Kidney (tissue), 14 donors: Measurements from ENCODE around the gene TBCK. TPM values are rescaled to one million over a fixed set of nuclear protein-coding genes. Genes with fewer than 3 reads are reported as not detected.

Experiments
- DNase-seq, 5 donors: peaks; one replicate each; pipeline ENCODE4 v3.0.0-alpha.2; 2013 to 2020
- FAIRE-seq: peaks from 2 replicates; lab custom pipeline; 2012; peaks lifted over from hg19 to GRCh38; lab: Jason Lieb, UNC
- H3K27ac ChIP-seq, 2 donors: one replicate each; pipeline ENCODE4 v1.7.0; 2013; ENCODE audit warnings: low read depth in 2 of 2, low read length in 2 of 2, inconsistent platforms in 1 of 2
- H3K27me3 ChIP-seq: one replicate; pipeline ENCODE4 v1.7.1; 2013; ENCODE audit warnings: low read length, inconsistent platforms; ENCODE audit not compliant: control insufficient read depth, insufficient read depth
- H3K36me3 ChIP-seq, 3 donors: one replicate each; pipeline versions ENCODE4 v1.7.0 to v1.7.1; 2013; ENCODE audit warnings: low read length in 3 of 3, control low read depth in 1 of 3, inconsistent platforms in 1 of 3; ENCODE audit not compliant: insufficient read depth in 3 of 3, control insufficient read depth in 2 of 3
- H3K4me1 ChIP-seq, 3 donors: one replicate each; pipeline versions ENCODE4 v1.7.0 to v1.7.1; 2013; ENCODE audit warnings: low read length in 3 of 3, inconsistent platforms in 1 of 3, low read depth in 1 of 3; ENCODE audit not compliant: control insufficient read depth in 2 of 3, insufficient read depth in 2 of 3
- H3K4me3 ChIP-seq, 3 donors: one replicate each; pipeline versions ENCODE4 v1.7.0 to v1.8.1; 2013; ENCODE audit warnings: low read length in 3 of 3, control low read depth in 1 of 3, inconsistent platforms in 1 of 3
- H3K9ac ChIP-seq, 3 donors: one replicate each; pipeline versions ENCODE4 v1.7.0 to v1.7.1; 2013; ENCODE audit warnings: low read length in 3 of 3, control low read depth in 1 of 3, inconsistent platforms in 1 of 3
- H3K9me3 ChIP-seq, 3 donors: one replicate each; pipeline versions ENCODE4 v1.7.0 to v1.7.1; 2013; ENCODE audit warnings: low read length in 3 of 3, control low read depth in 1 of 3, inconsistent platforms in 1 of 3; ENCODE audit not compliant: control insufficient read depth in 2 of 3, insufficient read depth in 1 of 3
- intact Hi-C: fragments of 100-400 bp; cut with DNase I; formaldehyde crosslinking; loops from one replicate; pipeline ENCODE4 v1.11.1; 2022
- polyA plus RNA-seq: library from polyadenylated mRNA; stranded (reverse); fragments of 350-450 nt; fragmentation: Illumina TruSeq; extraction: RNeasy Lipid Tissue Mini Kit (QIAGEN cat#74804); gene quantifications from one replicate; pipeline ENCODE4 v1.2.3, GENCODE V29; 2014; ENCODE audit warnings: low read depth, low replicate concordance; ENCODE audit not compliant: insufficient read depth
- total RNA-seq: library from RNA; stranded (reverse); fragmentation: NEBNext Ultra II Directional; extraction: Animal tissue kit (Norgen Biotek cat#: 25700); gene quantifications from one replicate; pipeline ENCODE4 v1.2.1, GENCODE V29; 2021
- TF ChIP-seq, protein P1 (sequence below): IDR thresholded peaks from 3 replicates; pipeline ENCODE4 v1.5.1; 2012; ENCODE audit warnings: mild to moderate bottlenecking, moderate library complexity, borderline replicate concordance; ENCODE audit not compliant: insufficient read depth; ENCODE audit errors: extremely low read depth
- donor health status: control.
- donor health status: control.
- donor health status: control.
- donor health status: control.
- donor health status: control.
- donor health status: DM: yes; HTN: yes; CAD: no.
- donor health status: Normal renal cell carcinoma (clear cell type).

Gene TBCK
- total and polyA plus RNA-seq, 2 donors from 2014 or later, result 15.8 to 50.0 TPM

- no peak for FAIRE-seq
- intact Hi-C loops, result no loop called here
- no peaks in the 10 kb centered on the region for H3K27me3 ChIP-seq
Measured at GRCh38 chr4:106362086-106362825, 46.2 kb upstream of the TBCK start.

GRCh38 chr4:106358899-106359298 lies 42.9 kb upstream of the TBCK start:
- intact Hi-C loops, result no loop called here
- Histone ChIP-seq H3K9me3 (no peaks in the 10 kb centered on the region), H3K4me1 (no peaks in the 10 kb centered on the region), H3K9ac (no peak overlapping the region), H3K36me3 (no peaks in the 10 kb centered on the region), H3K27ac (no peak overlapping the region), H3K27me3 (no peaks in the 10 kb centered on the region), H3K4me3 (no peak overlapping the region)
- no peak for FAIRE-seq
- TF ChIP-seq, protein P1, sequence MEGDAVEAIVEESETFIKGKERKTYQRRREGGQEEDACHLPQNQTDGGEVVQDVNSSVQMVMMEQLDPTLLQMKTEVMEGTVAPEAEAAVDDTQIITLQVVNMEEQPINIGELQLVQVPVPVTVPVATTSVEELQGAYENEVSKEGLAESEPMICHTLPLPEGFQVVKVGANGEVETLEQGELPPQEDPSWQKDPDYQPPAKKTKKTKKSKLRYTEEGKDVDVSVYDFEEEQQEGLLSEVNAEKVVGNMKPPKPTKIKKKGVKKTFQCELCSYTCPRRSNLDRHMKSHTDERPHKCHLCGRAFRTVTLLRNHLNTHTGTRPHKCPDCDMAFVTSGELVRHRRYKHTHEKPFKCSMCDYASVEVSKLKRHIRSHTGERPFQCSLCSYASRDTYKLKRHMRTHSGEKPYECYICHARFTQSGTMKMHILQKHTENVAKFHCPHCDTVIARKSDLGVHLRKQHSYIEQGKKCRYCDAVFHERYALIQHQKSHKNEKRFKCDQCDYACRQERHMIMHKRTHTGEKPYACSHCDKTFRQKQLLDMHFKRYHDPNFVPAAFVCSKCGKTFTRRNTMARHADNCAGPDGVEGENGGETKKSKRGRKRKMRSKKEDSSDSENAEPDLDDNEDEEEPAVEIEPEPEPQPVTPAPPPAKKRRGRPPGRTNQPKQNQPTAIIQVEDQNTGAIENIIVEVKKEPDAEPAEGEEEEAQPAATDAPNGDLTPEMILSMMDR, result no peak
- no peak for DNase-seq

More at GRCh38 chr4:106362086-106362825, 46.2 kb upstream of the TBCK start:
- TF ChIP-seq, protein P1, result no peak
- no peaks in the 10 kb centered on the region for H3K4me1 ChIP-seq
- H3K36me3 ChIP-seq, result no peaks in the 10 kb centered on the region
- DNase-seq, result no peak
- no peaks in the 10 kb centered on the region for H3K9me3 ChIP-seq
- H3K4me3 ChIP-seq, result no peak overlapping the region
- no peak overlapping the region for H3K9ac ChIP-seq
- H3K27ac ChIP-seq, result no peak overlapping the region

DNA sequence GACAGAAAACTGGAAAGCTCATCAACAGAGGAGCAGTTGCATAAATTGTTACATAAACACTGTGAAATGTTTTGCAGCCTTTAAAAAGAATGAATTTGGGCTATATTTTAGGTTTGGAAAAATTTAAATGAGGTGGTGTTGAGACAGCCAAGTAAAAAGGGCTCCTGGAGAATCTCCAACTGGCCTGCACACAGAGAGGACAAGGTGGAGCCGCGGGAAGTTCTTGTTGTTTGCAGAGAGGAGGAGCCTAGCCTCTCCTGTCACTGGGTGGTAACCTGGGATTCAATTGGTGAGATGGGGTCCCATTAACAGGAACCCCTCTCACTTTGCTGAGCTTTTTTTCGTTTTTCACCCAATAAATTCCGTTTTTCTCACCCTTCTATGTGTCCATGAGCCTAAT lies 39.2 kb upstream of the TBCK start:
- intact Hi-C loops, result no loop called here
- TF ChIP-seq, protein P1, result no peak
- no peaks in the 10 kb centered on the region for H3K9me3 ChIP-seq
- FAIRE-seq (no peak), DNase-seq (no peak)
- no peak overlapping the region for H3K4me3 ChIP-seq
- H3K27ac ChIP-seq, result no peak overlapping the region
- H3K9ac ChIP-seq, result no peak overlapping the region
- H3K27me3 ChIP-seq, result no peaks in the 10 kb centered on the region
- H3K4me1 ChIP-seq, result no peaks in the 10 kb centered on the region
- H3K36me3 ChIP-seq, result peaks cover 0 to 3% (median 0%) of the 10 kb centered on the region in 3 donors
